HCT116 (cell line): ENCODE data around the gene NEU4.
"Not testable (repeated sequence)": the region's sequence is repeated elsewhere in the genome, so short reads cannot be mapped to it uniquely, and the experiment has no call there.

Experiments used
- ATF3 ChIP-seq: IDR thresholded peaks from 2 replicates; pipeline ENCODE4 v1.6.1; 2012
- CBX3 ChIP-seq: IDR thresholded peaks from 2 replicates; pipeline ENCODE4 v1.6.1; 2012; ENCODE audit warnings: low read depth
- CTCF ChIP-seq, 3 experiments: fragments of 200-600 bp in 1 of 3; sonication (generic) in 1 of 3; IDR thresholded peaks in 2 of 3; conservative IDR thresholded peaks in 1 of 3; 2 replicates each; pipeline ENCODE4 v1.5.1; 2012 to 2017; ENCODE audit warnings: low read depth in 2 of 3, low read length in 2 of 3, antibody characterized with exemption in 1 of 3, borderline replicate concordance in 1 of 3, control low read depth in 1 of 3, mild to moderate bottlenecking in 1 of 3, mixed read lengths in 1 of 3, mixed run types in 1 of 3, moderate library complexity in 1 of 3; ENCODE audit not compliant: insufficient read depth in 1 of 3
- EZH2 ChIP-seq: fragments of 200-600 bp; sonication (generic); IDR thresholded peaks from 2 replicates; pipeline ENCODE4 v1.6.1; 2017; ENCODE audit warnings: antibody characterized with exemption, mixed run types
- EZH2phosphoT487 ChIP-seq: fragments of 200-600 bp; IDR thresholded peaks from 2 replicates; pipeline ENCODE4 v1.6.1; 2018; ENCODE audit warnings: antibody characterized with exemption, borderline replicate concordance
- FOSL1 ChIP-seq: IDR thresholded peaks from 2 replicates; pipeline ENCODE4 v1.6.1; 2012; ENCODE audit warnings: low read depth
- JUND ChIP-seq: IDR thresholded peaks from 2 replicates; pipeline ENCODE4 v1.6.1; 2012
- MAX ChIP-seq: IDR thresholded peaks from 2 replicates; pipeline ENCODE4 v1.6.1; 2012
- POLR2AphosphoS5 ChIP-seq: IDR thresholded peaks from 2 replicates; pipeline ENCODE4 v1.6.1; 2011; ENCODE audit warnings: mild to moderate bottlenecking, low read depth, low read length, moderate library complexity
- SIN3A ChIP-seq: IDR thresholded peaks from 2 replicates; pipeline ENCODE4 v1.6.1; 2012; ENCODE audit warnings: low read depth
- SP1 ChIP-seq: IDR thresholded peaks from 2 replicates; pipeline ENCODE4 v1.6.1; 2012; ENCODE audit warnings: low read depth
- TCF7L2 ChIP-seq: IDR thresholded peaks from 2 replicates; pipeline ENCODE4 v1.7.0; 2011; ENCODE audit warnings: borderline replicate concordance, inconsistent platforms; ENCODE audit not compliant: insufficient read depth, insufficient read length; ENCODE audit errors: extremely low read depth
- ZFX ChIP-seq: fragments of 450-650 bp; IDR thresholded peaks from 2 replicates; pipeline ENCODE4 v1.6.1; 2017
- ZNF274 ChIP-seq: fragments of 200-500 bp; sonication (Bioruptor generic); IDR thresholded peaks from 2 replicates; pipeline ENCODE4 v1.6.1; 2014; ENCODE audit warnings: mild to moderate bottlenecking, low read depth, low read length, inconsistent platforms

- not testable (repeated sequence) for TF ChIP-seq MAX; CTCF (IDR thresholded peaks at IDR 0.05 in 2 of 3, conservative IDR thresholded peaks at IDR 0.05 in 1 of 3; ENCODE audit: borderline replicate concordance in 1 of 3, insufficient read depth in 1 of 3, low read depth in 2 of 3, low read length in 2 of 3); POLR2AphosphoS5; JUND; ZFX; ATF3; CBX3; SP1; EZH2; ZNF274; EZH2phosphoT487; SIN3A; FOSL1; TCF7L2
Measured at GRCh38 chr2:241817821-241818215, 8.8 kb downstream of the NEU4 start.
